Activated T-cell treated with anti-CD3 and anti-CD28 coated beads for 1 hour (primary cell): ENCODE data around the gene PI4KA.
"Not testable (repeated sequence)": the region's sequence is repeated elsewhere in the genome, so short reads cannot be mapped to it uniquely, and the experiment has no call there.

Source experiments
- DNase-seq: peaks from one replicate; pipeline ENCODE4 v3.0.0-alpha.2; 2020; ENCODE audit warnings: low read depth

The PI4KA gene

DNA sequence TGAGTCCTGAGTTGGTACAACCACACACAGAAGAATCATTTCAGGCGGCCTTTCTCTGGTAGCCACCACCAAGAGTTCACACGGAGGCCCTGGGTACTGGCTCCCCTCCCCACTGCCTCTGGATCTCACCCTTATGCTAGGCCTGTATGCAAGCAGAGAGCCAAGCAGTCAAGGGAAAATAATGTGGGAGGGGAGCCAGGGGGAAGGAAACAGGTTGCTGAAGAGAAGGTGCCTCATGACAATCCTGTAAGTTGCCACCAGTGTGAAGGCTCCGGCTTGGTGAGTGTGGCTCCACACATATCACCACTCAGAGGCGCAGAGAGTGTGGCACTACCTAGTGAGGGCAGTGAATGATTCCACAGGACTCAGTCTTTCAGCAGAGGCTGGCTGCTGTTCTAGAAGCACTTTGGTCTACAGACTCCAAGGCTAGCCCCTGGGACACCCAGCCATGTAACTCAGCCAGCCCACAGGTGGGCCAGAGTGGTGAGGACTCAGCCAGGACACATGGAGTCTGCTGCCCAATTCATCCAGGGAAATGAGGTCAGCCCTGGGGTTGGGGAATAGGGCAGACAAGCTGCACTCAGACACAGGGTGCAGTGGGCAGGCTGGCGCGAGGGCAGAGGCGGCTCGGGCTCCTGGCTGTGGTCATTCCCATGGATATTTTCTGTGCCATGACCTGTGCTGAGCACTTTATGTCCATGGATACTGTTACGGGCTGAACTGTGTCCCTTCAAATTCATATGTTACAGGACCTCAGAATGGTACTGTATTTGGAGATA lies 133.7 kb downstream of the PI4KA start:
- DNase-seq = no peak

- no peak for DNase-seq
Observed at GRCh38 chr22:20721409-20722218, 137.0 kb downstream of the PI4KA start.

GRCh38 chr22:20720692-20721408 lies 137.8 kb downstream of the PI4KA start:
- DNase-seq = no peak

DNA sequence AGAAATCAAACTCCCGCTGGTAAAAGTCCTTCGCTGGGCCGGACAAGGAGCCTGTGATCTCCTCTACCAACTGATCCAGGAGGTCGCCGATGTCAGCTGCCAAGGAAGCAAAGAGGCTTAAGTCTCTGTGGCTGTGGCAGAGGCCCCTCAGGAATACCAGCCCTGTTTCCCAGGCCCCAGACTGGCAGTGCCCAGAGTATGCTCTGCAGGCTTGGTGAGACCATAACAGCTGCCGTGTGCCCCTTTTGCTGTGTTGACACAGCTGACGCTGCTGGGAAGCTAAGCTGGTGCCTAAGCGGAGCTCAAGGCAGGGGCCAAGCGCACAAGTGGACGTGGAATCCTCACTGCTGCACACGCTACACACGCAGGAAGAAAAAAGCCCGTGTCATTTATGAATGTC lies 139.9 kb downstream of the PI4KA start:
- DNase-seq = not testable (repeated sequence)

- DNase-seq = not testable (repeated sequence)
Observed at GRCh38 chr22:20717981-20718380, 140.6 kb downstream of the PI4KA start.

DNA sequence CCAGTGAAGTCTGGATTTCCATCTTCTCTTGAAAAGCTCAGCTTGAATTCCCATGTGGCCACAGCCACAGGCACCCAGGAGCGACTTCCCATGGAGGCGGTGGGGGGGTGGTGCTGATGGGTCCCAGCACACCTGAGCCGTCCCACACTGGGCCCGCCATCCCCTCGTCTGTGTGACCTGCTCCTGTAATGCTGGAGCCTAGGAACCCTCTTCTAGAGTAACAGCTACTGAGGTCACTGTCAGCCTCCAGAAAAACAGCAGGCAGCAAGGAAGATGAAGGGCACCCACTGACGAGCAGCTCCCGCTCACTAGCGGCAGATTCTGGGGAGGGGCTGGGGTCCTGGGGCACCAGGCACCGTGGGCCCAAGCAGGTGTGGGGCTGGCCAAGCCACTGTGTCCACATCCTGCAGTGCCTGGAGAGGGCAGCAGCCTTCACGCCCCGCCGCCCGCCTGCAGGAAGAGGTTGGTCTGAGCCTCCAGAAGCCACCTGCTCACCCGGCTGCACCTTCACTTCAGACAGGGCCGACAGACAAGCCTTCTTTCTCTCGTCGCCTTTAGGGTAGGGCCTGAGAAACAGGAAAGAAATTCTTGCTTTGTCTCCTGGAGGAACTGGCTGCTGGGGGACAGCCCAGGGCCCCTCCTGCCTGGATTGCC lies 141.3 kb downstream of the PI4KA start:
- not testable (repeated sequence) for DNase-seq

DNA sequence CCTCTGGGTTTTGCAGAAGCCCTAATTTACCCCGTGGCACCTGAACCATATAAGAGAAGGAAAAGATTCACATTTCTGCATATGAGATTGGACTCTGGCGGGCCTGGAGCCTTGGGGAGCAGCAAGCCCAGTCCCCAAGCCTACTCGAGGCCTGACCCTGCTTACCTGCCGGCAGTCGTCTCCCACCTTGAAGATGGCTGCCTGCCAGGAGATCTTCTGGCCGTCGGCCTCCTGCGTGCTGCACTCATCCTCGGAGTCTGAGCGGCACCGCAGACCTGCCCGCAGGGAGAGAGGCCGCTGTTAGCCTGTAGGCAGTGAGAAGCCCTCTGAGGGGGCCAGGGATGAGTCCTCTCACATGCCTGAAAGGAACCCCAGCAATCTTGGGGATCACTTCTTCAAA lies 145.5 kb downstream of the PI4KA start:
- not testable (repeated sequence) for DNase-seq

GRCh38 chr22:20709966-20710365 lies 148.6 kb downstream of the PI4KA start:
- not testable (repeated sequence) for DNase-seq

- not testable (repeated sequence) for DNase-seq
Observed at GRCh38 chr22:20707549-20708118, 151.0 kb downstream of the PI4KA start.

- DNase-seq = not testable (repeated sequence)
Observed at GRCh38 chr22:20703816-20704609, 154.6 kb downstream of the PI4KA start.

GRCh38 chr22:20703414-20703806 lies 155.2 kb downstream of the PI4KA start:
- DNase-seq = peak; percentile 58

- DNase-seq = peak; percentile 98
Observed at GRCh38 chr22:20702546-20703413, 155.8 kb downstream of the PI4KA start.

- not testable (repeated sequence) for DNase-seq
Observed at GRCh38 chr22:20702175-20702545, 156.5 kb downstream of the PI4KA start.

DNA sequence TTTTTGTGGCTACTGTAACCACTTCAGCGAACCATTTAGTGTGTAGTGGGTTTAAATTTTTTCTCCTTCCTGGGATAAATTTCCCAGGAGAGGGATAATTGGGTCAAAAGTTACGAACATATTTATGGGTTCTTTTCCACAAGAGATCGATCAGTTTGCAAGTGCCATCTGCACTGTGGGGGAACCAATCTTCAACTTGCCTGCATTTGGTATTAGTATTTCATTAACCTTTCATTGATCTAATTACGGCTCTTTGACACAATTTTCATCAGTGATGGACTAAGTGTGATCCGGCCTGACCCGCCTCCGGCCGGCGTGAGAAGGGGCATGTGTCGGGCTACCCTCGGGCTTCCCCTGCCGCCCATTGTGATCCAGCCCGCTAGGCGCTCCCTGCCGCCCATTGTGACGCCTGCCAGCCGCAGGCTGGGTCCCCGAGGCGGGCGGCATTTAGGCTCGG lies 156.9 kb downstream of the PI4KA start:
- DNase-seq = not testable (repeated sequence)

- DNase-seq = not testable (repeated sequence)
Observed at GRCh38 chr22:20700347-20700746, 158.3 kb downstream of the PI4KA start.

DNA sequence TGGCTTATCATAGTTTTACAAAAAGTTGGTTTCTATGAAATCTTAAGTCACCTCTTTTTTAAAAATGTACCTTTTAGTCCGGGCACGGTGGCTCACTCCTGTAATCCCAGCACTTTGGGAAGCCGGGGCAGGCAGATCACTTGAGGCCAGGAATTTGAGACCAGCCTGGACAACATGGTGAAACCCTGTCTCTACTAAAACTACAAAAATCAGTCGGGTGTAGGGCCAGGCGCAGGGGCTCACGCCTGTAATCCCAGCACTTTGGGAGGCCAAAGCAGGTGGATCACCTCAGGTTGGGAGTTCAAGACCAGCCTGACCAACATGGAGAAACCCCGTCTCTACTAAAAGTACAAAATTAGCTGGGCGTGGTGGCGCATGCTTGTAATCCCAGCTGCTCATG lies 158.8 kb downstream of the PI4KA start:
- not testable (repeated sequence) for DNase-seq

DNA sequence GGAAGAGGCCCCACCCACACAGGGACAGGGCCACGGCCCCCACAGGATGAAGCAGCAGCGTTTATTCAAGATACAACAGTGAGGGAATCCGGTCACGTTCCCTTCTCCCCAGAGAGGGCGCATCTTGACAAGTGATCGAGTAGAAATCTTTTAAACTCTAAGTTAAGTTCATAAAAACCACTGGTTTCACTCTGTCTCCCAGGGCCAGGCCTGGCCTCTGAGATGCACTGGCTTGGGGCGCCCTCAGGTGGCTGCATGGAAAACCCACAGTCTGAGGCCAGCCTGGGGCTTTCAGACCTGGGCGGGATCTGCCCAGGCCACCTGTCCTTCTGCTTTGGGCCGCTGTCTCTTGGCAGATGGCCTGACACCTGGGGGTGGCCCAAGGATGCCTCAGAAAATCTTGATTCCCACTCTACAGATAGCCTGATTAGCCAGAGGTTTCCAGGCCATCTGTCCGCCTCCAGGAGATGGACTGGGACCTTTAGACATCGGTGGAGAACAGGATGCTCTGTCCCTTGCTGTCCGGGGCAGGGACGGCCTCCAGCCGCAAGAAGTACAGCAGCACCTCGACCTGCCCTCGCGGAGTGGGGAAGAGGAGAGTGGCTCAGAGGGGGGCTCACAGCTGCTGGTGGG lies 161.0 kb downstream of the PI4KA start:
- DNase-seq = peak; percentile 66

GRCh38 chr22:20696056-20696455 lies 162.6 kb downstream of the PI4KA start:
- not testable (repeated sequence) for DNase-seq

DNA sequence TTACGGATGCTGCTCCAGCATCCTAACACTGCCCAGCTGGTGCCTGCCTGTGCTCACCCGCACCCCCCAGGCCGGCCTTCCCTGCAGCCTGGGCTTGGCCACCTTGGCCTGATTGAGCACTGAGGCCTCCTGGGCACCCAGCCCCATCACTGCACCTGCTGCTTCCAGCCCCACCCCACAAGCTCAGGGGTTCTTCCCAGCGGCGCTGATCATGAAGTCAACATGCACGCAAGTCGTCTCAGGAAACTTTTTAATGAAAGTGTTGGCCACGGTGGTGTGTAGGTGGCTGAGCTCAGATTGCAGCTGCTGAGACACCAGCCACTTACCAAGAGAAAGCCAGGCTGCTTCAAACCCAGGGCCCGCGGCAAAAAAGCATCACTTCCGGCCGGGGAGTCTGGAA lies 163.4 kb downstream of the PI4KA start:
- not testable (repeated sequence) for DNase-seq
